HG03565 (cell line): ENCODE results near the gene SND1.

Experiments used
- ATAC-seq: cut with Tn5 transposase; IDR thresholded peaks from one replicate; pipeline ENCODE4 v1.9.1; 2021; ENCODE audit warnings: mild to moderate bottlenecking, moderate library complexity; ENCODE audit not compliant: unreplicated experiment

The SND1 gene

DNA sequence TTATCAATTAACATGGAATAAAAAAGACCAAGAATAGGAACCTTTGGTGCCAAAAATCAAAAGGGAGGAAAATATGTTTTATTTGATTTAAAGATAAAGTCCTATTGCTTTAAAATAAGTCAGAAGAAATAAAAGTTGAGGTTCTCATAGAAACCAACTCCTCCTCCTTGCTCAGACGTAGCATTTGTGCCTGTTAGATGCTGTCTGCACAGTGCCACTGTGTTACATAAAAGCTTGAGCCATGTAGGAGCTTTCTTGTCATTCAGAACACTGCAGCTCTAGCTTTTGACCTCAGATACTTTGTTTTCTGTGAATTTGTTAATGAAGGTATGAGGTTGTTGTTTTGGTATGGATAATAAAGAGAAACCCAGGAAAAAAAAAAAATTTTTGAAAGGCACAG is 328.9 kb downstream of the SND1 start:
- ATAC-seq = no peak

DNA sequence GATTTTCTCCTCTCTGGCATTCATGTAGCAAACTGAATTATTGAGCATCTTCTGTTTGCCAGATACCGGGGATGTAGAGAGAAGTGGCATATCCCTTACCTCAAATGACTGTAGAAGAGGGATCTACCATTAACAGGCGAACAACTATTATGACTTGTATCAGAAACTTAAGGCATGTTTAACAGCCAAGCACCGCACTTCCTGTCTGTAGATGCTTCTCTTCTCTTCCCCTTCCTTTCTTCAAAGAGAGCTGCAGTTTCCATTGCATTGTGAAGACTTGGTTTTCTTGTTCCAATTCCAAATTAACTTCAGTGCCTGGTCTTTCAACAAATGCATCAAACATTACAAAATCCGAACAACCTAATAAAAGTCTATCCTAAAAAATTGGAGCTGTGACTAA is 330.0 kb downstream of the SND1 start:
- ATAC-seq = no peak

DNA sequence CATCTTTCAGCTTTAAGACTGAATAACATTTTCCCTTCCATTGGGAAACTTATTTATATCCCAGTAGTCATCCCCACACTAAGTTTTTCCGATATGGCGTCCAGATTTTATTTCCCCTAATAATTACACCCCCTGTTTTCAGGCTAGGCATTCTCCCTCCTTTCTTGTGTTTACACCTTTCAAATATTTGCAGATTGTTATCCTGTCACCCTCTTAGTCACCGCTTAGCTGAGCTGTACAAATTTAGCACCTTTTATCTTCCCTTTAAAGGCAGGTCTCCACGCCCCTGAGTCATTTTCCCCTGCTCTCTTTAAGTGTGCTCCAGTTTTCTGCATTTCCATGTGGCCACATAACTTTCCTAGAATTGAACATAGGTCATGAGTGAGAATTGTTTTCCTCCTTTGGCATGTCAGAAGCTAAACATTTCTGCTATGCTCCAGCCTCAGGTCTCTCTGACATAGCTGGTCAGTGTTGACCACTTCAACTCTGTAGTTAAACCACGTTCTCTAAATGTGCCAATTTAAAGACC is 331.9 kb downstream of the SND1 start:
- no peak for ATAC-seq

DNA sequence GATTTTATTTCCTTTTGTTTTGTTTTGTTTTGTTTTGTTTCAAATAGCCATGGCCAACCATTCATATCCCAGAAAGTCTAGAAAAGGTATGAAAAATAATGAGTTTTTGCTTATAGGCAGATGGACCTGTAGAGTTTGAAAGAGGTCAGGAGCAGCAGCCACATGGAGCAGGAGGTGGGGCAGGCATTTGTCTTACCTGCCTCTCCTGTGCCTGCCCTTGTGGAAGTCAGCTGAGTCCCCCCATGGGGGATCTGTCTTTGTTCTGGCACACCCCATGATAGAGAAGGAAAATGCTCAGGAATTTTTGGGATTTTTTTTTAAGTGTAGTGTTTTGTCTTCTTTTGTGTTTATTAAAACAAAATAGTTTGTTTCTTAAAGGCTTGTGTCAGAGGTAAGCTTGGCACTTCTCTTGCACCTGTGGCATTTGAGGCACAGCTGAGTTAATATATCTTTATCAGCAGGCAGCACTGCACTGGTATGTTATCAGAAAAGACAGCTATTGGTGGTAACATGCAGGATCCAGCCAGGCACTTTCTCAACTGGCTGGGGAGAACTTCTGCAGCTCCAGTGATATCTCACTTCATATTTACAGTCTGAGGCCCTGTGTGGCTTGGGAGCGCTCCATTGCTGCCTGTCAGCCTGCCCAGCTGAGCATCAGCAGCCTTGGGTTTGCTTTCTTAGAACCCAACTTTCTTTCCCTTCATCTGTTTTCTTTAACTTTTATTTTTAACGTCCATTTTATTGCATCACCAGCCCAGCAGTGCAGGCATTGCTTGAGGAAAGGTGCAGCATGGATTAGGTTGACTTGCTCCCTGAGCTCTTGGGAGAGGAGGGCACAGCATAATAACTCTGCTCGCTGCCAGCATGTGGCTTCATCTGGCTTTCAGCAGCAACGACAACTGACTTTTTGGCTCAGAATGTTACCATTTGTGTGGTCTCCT is 334.9 kb downstream of the SND1 start:
- no peak for ATAC-seq

DNA sequence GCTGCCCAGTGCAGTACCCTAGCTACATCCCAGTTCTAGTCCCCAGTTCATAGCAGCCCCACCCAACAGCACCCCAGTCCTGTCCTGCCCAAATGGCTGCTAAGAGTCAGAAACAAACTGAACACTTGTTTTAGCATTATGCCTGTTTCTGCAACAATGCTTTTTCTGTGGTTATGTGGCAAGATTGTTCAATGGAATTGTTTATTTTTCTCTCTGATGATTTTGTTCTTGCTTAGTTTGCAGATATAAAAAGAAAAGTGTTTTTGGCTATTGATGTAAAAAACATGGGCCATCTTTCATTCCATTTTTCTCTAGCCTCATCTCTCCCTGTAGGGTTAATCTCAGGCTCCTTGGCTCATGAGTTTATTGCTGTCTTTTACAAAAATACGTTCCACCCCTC is 336.8 kb downstream of the SND1 start:
- no peak for ATAC-seq

DNA sequence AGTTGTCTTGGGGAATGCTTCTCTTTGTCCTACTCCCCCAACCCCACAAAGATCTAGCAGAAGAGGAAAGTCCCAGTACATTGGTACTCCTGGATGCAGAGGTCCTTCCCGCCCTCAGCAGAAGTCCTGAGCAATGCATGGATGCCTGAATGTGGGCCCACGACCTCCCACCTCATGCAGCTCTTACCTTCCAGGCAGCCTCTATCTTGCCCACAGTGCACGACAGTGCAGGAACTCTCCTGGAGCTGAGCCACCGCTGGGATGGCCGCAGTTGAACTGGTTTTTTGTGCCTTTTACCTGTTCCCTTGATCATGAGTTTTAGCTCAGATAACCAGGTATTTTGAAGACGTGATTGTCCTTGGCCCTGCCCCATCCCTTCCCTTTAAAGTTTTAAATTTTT is 341.3 kb downstream of the SND1 start:
- no peak for ATAC-seq

DNA sequence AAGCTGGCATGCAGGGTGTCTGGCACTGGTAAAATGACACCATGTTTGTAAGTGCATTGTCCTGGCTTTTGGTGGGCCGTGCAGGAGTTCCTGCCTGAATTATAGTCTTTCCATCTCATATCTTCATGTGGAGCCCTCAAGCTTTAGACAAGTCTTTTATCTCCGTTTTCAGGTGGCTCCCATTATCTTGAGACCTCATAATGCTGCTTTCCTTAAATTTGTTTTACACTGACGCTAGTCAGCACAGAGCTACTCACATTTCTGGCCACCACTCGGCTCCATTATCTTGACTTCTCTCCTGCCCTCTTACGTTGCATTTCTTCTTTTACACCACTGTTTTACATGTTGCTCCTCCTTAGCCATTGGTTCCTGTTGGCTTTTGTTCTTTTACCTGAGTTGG is 342.0 kb downstream of the SND1 start:
- ATAC-seq = no peak

DNA sequence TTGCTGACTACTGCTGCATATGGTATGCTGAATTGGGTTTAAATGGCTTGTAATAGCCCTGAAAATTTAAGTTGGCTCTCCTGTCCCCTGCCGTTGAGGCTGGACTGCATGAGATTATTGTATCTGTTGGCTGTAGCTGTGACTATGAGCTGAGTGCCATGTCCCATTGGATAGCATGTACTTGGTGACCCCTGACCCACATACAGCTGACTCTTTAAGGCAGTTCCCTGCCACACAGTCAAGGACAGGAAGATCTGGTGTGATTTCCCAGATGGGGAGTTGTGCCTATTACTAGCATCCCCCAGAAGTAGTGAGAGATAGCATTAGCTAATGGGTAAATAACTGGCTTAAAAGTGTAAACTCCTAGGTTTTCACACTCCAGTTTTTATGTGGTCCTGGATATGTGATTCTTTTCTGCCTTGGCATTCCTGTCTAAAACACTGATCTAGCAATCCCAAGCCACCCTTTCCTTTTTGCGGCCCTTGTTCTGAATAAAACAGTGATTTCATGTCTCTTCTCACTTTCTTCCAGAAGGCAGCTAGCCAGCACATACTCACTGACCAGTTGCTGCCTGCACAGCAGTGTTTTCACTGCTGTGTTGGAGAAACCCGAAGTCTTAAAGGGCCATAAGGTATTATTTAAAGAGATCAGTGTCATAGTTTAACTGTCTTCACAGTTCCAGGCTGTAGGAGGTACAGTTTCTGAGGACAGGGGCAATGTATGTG is 343.3 kb downstream of the SND1 start:
- ATAC-seq = no peak

DNA sequence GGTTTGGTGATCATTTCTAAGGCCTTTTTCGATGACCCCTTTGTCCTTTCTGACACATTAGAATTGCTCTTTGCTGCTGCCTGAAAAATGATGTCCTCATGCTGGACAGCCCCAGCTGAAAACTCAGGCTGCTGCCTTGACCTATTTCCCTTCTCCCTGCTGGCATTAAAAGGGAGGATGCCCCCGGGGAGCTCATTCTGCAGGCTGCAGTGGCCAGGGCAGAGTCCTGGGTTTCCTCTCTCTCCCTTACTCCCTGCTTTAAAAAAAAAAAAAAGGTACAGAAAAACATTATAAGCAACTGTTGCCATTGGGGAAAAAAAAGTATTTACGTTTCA is 343.9 kb downstream of the SND1 start:
- no peak for ATAC-seq

DNA sequence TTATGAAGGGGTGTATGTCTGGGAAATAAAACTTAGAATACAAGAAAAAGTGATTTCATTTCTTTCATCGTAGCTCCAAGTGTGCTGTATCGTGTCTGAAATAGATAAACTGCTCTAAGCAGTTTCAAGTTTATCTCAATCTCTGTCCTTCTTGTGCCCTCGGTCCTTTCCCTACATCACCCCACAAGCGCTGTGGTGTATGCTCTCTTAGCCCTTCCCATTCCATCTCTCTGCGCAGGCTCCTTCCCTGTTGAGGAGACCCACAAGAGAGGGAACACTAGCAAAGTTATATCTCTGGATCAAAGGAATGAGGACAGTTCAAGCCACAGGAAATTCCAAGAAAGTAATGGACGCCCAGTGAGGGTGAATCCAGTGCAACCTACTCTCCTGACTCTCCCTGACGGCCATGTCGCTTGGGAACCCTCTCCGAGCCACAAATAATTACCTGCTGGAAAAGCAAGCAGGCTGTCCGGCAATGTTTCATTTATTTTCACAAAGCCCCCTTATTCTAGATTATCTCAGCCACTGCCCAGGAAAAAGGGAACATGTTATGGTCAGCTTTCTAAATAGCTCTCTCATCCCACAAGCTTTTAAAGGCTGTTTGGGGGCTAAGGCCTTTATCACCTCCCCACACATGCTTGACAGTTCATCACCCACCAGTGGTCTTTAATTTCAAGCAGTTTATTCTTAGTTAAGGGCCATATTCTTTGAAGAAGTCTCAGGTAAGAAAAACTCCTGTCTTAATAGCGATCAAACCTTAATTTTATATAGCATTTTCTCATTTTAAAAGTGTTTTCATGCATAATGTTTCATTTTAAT is 344.5 kb downstream of the SND1 start:
- no peak for ATAC-seq

DNA sequence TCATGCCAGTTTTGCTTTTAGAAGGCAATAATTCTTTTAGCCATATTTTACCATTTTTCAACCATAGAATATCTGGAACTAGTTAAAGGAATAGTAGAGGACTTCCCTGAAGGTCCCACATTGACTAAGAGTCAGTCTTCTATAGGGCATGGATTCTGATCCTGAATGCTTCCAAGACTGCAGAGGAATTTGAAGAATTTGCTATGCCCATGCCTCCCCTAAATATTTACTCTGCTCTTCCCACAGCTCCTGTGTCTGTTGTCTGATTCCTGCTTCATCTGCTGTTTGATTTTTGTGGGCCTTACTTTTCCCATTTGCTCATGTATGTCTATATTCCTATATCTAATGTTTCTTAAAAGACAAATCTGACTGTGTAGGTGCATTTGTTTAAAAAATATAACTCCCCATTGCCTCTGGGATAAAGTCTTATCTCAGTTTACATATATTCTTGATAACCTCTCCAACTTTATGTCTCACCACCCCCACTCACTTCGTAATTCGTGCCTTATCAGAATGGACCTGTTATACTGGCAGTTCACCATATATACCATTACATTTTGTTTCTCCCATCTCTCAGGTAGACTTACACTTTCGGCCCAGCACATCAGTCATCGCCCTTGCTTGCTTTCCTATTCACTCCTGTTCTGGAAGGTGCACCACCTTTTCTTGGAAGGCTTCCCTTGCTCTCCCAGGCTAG is 345.4 kb downstream of the SND1 start:
- no peak for ATAC-seq

DNA sequence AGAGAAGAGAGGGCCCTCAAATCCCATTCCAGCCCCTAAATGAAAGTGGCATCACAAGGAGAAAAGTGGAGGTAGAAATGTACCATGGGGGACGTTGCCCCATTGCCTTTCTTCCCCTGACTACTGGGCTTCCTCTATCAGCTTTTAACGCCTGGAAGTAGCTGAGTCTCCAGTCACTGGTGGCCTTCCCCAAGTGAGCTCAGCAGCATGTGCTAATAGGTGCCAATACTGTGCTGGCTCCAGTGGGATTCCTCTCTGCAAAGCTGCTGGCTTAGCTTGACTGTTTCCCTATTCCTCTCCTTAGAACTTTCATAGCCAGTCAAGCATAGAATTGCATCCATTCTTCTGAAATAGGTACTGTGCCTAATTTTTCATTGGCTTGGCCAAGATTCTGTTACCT is 346.7 kb downstream of the SND1 start:
- ATAC-seq = no peak

DNA sequence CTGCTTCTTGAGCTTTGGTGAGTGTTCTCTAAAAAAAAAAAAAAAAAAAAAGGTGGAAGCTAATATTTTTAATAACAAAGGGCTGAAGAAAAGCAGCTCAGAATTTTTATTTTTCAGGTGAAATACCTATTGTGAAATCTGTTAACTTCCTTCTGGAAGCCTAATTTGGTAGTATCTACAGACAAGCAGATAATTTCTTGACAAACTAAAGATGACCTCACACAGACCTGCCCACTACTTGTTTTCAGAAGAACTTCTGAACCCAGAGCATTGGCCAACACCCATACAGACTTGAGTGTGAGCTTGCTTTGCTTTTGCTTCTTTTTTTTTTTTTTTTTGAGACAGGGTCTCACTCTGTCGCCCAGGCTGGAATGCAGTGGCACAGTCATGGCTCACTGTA is 348.1 kb downstream of the SND1 start:
- no peak for ATAC-seq

DNA sequence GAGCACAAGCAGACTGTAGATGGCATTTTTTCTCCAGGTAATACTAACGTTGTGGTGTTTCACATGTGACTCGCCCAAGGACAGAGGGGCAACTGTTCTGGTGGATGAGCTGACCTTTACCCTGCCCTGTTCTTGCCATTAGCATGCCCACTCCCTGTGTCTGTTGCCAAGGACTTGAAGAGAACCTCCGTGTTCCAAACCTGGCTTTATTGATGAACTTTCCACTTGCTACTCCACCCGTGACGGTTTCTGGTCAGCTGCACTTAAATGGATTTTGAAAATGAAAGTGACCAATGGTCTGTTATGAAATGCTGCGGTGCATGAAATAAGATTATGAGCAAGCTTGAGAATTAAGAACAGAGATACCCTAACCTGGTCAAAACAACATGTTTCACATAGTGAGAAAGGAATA is 348.9 kb downstream of the SND1 start:
- peak; percentile 68 for ATAC-seq

DNA sequence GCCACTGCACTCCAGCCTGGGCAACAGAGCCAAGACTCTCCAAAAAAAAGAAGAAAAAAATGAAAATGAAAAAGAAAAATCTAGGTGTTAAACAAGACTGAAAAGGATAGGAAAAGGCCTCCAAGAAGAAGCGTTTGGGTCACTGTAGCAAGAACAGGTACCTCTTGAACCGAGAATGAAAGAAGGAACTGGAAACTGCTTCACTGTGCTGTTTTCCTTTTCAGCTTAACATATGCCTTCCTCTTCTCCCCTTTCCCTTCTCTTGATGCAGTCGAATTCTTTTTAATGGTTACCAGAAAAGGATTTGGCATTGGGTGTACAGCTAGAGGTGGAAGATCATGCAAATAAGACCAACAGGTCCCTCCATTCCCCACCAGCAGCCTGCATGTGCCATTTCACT is 351.2 kb downstream of the SND1 start:
- peak; percentile 27 for ATAC-seq

DNA sequence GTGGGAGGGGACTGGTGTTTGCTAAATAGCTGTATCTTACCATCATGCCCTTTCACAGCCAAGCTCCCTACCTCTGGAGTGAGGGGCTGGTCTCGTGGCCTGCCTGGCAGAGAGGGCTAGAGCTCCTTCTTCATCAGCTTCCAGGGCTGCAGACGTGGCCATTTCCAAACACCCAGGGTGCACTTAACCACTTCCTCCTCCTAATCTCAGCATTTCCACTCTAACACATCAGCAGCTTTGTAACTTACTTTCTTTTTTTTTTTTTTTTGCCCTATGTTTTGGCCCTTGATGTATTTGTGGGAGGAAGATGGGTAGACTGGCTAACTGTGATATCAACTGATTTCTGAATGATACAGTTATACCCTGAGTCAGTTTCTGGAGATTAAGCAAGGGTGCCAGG is 351.8 kb downstream of the SND1 start:
- ATAC-seq = no peak

DNA sequence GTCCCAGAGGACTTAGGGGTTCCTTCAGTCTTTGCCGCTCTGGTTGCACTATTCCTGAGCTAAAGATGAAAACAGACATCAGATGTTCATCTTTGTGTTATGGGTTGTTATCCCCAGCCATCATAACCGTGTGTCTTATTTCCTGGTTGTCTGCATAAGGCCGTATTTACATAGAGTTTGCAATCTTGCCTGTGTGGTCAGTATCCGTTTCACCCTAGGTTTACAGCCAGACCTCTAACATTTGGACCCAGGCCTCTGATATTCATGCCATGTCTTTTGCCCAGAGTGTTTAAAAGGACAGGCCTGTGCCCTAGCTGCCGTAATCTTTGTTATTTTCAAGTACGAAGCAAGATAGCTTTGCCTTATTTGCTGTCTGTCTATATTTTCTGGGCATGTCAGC is 352.6 kb downstream of the SND1 start:
- no peak for ATAC-seq

DNA sequence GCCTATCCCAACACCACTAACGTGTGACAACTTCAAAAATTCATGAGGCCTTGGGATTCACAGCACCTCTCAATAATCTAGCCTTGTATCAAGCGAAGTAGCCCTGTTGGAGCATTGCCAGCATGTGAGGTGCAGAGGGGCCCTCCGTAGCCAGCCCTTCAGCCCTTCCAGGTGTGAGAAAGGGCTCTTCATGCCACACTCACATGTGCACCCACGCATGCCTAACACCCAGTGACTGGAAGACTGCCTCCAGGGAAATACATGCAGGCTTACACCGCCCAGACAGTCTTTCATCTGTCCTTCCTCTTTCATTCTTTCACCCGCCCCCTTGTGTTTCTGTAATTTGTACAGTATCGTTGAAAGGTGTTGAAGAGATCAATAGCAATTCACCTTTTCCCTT is 353.1 kb downstream of the SND1 start:
- no peak for ATAC-seq

DNA sequence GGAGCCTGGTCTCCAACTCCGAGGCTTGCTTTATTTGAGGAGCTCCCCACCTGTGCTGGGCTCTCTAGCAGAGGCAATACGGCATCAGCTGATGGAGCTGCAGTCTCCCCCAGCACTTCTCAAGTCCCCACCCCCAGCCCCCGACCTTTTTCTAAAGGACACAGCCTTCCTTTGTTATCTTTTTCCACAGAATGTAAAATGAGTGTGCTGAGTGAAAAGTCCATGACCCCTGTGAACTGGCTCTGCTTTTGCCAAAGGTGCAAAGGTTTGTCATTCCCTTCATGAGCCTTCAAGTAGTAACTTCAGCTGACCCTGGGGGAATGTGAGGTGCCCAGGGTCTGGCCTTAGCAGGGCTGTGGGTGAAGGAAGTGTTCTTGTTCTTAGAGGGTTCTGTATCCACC is 353.8 kb downstream of the SND1 start:
- ATAC-seq = no peak

DNA sequence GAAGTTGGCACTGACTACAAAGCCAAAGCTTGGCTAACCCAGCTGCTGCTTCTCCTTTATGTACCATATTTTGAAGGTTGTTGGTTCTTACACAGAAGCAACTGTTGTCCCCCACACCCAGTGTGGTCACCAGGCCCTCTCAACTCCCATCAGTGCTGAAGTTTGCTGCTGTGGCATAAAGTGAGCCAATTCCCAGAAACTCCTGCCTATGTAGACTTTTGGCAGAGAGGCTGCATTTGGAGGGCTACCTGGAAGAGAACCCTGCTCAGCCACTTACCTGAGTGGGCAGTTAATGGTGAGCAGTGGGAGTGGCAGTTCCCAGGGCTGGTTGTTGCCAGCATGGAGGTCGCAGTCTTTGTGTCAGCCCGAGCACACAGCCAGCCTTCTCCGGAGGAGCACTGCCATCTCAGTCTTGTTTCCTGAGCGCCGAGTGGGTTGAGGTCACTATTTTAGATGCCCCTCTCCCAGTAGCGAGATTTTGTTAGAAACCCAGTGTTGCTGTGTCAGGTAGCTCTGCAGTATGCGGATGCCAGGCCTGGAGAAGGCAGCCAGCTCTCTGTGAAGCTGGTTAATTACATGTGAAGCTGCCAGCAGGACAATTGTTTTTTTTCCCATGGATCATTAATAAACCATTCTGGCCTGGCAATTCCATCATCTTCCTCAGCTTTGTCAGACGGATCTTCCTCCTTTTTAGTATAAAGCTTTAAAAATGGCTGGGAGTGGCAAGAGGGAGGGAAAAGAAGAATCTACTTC is 354.7 kb downstream of the SND1 start:
- no peak for ATAC-seq
